Erythroblast (primary cell): ENCODE measurements around the gene PRPF18.

Experiments
- GATA1 ChIP-seq: IDR thresholded peaks from 2 replicates; pipeline ENCODE4 v1.6.1; 2011; ENCODE audit warnings: low read depth, mild to moderate bottlenecking, control low read depth, low read length, moderate library complexity
- POLR2A ChIP-seq: IDR thresholded peaks from 2 replicates; pipeline ENCODE4 v1.6.1; 2011; ENCODE audit warnings: mild to moderate bottlenecking, low read length

DNA sequence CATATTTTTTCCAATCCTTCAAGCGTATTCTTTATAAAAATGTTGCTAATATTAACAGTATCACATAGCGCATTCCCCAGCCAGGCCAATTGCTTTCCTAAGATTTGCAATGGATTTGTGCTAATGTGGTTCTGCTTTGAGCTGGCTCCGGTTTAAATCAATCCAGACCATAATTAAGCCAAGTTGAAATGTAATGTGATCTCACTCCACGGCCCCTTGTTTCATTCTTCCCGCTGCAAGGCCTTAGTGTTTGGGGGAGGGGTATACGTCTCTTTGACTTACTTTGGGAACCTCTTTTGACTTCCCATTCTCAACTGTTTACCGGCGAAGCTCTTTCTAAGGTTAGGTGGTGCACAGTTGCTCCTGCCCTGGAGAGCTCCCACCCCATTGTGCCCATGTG, 86.4 kb downstream of the PRPF18 start:
- TF ChIP-seq POLR2A (no peak), GATA1 (no peak)
